KOPT-K1 (cell line): ENCODE data around the gene FAM163A.

ENCODE experiments used
- H3K27ac ChIP-seq: fragments of 200-600 bp; sonication (generic); 2 replicates; pipeline ENCODE4 v1.5.1; 2016; ENCODE audit warnings: antibody characterized with exemption, mild to moderate bottlenecking, low read depth, low read length; ENCODE audit not compliant: poor library complexity, severe bottlenecking
- H3K36me3 ChIP-seq: fragments of 200-600 bp; sonication (generic); 2 replicates; pipeline ENCODE4 v1.5.1; 2017; ENCODE audit warnings: antibody characterized with exemption, mild to moderate bottlenecking, low read length, moderate library complexity; ENCODE audit not compliant: insufficient read depth
- H3K9me3 ChIP-seq: fragments of 200-600 bp; sonication (generic); 2 replicates; pipeline ENCODE4 v1.5.1; 2017; ENCODE audit warnings: antibody characterized with exemption, low read length, mild to moderate bottlenecking; ENCODE audit not compliant: insufficient read depth, poor library complexity, severe bottlenecking

FAM163A gene

GRCh38 chr1:179812501-179813292, 69.6 kb downstream of the FAM163A start:
- Histone ChIP-seq H3K9me3 (no peaks in the 10 kb centered on the region), H3K36me3 (no peaks in the 10 kb centered on the region), H3K27ac (no peak overlapping the region)

GRCh38 chr1:179813626-179814545, 70.8 kb downstream of the FAM163A start:
- Histone ChIP-seq H3K27ac (peak overlapping the region; percentile 4), H3K36me3 (no peaks in the 10 kb centered on the region)

GRCh38 chr1:179814546-179814838, 71.4 kb downstream of the FAM163A start:
- Histone ChIP-seq H3K27ac (peak overlapping the region; percentile 4), H3K36me3 (no peaks in the 10 kb centered on the region), H3K9me3 (no peaks in the 10 kb centered on the region)

More at GRCh38 chr1:179813626-179814545, 70.8 kb downstream of the FAM163A start:
- no peaks in the 10 kb centered on the region for H3K9me3 ChIP-seq

- Histone ChIP-seq H3K9me3 (no peaks in the 10 kb centered on the region), H3K27ac (peak overlapping the region; percentile 56), H3K36me3 (no peaks in the 10 kb centered on the region)
Observed at GRCh38 chr1:179815641-179816040, 72.5 kb downstream of the FAM163A start.

- no peak overlapping the region for H3K27ac ChIP-seq
- H3K9me3 ChIP-seq, result no peaks in the 10 kb centered on the region
- no peaks in the 10 kb centered on the region for H3K36me3 ChIP-seq
Observed at GRCh38 chr1:179816196-179816960, 73.3 kb downstream of the FAM163A start.

GRCh38 chr1:179817056-179817455, 74.0 kb downstream of the FAM163A start:
- no peaks in the 10 kb centered on the region for H3K9me3 ChIP-seq
- H3K36me3 ChIP-seq, result no peaks in the 10 kb centered on the region
- H3K27ac ChIP-seq, result no peak overlapping the region

GRCh38 chr1:179817789-179818188, 74.7 kb downstream of the FAM163A start:
- no peak overlapping the region for H3K27ac ChIP-seq
- no peaks in the 10 kb centered on the region for H3K36me3 ChIP-seq
- H3K9me3 ChIP-seq, result no peaks in the 10 kb centered on the region

GRCh38 chr1:179818260-179818659, 75.2 kb downstream of the FAM163A start:
- H3K9me3 ChIP-seq, result no peaks in the 10 kb centered on the region
- no peak overlapping the region for H3K27ac ChIP-seq
- no peaks in the 10 kb centered on the region for H3K36me3 ChIP-seq

GRCh38 chr1:179818743-179819173, 75.7 kb downstream of the FAM163A start:
- Histone ChIP-seq H3K36me3 (no peaks in the 10 kb centered on the region), H3K27ac (no peak overlapping the region), H3K9me3 (no peaks in the 10 kb centered on the region)

GRCh38 chr1:179820226-179820970, 77.3 kb downstream of the FAM163A start:
- Histone ChIP-seq H3K36me3 (no peaks in the 10 kb centered on the region), H3K9me3 (no peaks in the 10 kb centered on the region), H3K27ac (no peak overlapping the region)

GRCh38 chr1:179821524-179821923, 78.4 kb downstream of the FAM163A start:
- no peaks in the 10 kb centered on the region for H3K9me3 ChIP-seq
- no peaks in the 10 kb centered on the region for H3K36me3 ChIP-seq
- H3K27ac ChIP-seq, result no peak overlapping the region

GRCh38 chr1:179822065-179822464, 79.0 kb downstream of the FAM163A start:
- no peaks in the 10 kb centered on the region for H3K36me3 ChIP-seq
- H3K27ac ChIP-seq, result no peak overlapping the region

GRCh38 chr1:179823693-179824092, 80.6 kb downstream of the FAM163A start:
- Histone ChIP-seq H3K27ac (no peak overlapping the region), H3K36me3 (no peaks in the 10 kb centered on the region), H3K9me3 (no peaks in the 10 kb centered on the region)

More at GRCh38 chr1:179822065-179822464, 79.0 kb downstream of the FAM163A start:
- H3K9me3 ChIP-seq, result no peaks in the 10 kb centered on the region

GRCh38 chr1:179824265-179824664, 81.2 kb downstream of the FAM163A start:
- no peaks in the 10 kb centered on the region for H3K36me3 ChIP-seq
- no peak overlapping the region for H3K27ac ChIP-seq
- H3K9me3 ChIP-seq, result no peaks in the 10 kb centered on the region
